Measurements from ENCODE around the gene KRTAP5-11.
"Not testable (repeated sequence)": the region's sequence is repeated elsewhere in the genome, so short reads cannot be mapped to it uniquely, and the experiment has no call there.

The KRTAP5-11 gene

DNA sequence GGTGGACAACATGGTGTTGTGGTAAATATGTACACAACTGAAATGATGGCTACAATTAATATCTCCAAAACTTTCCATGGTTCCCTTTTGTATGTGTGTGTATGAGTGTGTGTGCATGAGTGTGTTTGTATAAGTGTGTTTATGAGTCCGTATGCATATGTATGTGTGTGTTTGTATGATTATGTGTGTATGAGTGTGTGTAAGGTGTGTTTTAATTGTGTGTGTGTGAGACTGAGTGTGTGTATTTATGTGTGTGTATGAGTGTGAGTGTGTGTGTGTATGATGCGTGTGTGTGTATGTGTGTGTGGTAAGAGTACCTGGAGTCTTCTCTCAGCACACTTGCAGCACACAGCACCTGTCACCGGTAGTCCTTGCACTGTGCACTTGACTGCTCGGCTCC lies 26.7 kb downstream of the KRTAP5-11 start:
- no peak for DNase-seq (ENCODE audit: low read depth in 2 of 2)

DNA sequence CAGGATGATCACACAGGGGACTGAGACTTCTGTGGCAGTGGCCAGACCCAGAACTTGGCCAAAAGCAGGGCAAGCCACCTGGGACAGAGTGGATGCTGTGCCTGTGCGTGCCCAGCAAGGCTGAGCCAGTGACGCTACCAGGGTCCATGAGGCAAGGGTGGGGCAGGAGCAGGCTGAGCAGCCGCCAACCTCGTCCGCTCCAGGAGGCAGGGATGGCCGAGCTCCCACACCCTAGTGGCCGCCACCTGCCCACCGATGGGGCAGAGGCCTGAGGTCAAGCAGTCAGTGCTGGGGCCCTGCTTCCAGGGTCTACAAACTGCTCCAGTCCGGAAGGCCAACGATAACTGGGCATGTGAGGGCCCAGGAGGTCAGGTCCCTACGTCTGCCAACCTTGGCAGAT lies 27.2 kb downstream of the KRTAP5-11 start:
- DNase-seq (ENCODE audit: low read depth in 2 of 2) = no peak

DNA sequence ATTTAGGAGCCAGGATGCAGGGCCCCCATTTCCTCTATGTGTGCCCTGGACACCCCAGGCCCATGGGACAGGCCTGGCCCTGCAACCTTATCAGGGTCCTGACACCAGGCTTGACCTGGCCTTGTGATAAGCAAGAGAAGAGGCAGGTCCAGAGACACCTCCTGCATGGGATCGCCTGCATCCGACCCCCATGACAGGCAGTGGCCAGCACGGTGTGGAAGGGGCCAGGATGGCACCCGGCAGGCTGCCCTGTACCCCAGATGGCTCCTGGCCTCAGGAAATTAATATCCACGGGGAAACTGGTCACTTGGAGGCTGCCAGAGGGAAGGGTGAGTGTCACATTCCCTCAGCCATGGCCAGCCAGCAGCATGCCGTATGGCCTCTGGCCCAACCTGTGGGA lies 27.7 kb downstream of the KRTAP5-11 start:
- no peak for DNase-seq (ENCODE audit: low read depth in 2 of 2)

DNA sequence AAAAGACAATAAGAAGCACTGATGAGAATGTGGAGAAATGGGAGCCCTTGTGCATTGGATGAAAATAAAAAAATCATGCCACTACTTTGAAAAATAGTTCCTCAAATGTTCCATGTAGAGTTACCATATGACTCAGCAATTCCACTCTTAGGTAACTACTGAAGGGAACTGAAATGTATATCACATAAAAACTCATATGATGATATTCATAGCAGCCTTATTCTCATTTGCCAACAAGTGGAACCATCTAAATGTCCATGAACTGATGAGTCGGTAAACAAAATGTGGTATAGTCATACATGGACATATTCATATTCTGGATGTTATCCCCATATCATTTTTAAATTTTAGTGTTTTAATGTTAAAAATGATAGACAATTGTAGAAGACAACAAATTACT lies 31.0 kb downstream of the KRTAP5-11 start:
- DNase-seq (ENCODE audit: low read depth in 2 of 2) = no peak

DNA sequence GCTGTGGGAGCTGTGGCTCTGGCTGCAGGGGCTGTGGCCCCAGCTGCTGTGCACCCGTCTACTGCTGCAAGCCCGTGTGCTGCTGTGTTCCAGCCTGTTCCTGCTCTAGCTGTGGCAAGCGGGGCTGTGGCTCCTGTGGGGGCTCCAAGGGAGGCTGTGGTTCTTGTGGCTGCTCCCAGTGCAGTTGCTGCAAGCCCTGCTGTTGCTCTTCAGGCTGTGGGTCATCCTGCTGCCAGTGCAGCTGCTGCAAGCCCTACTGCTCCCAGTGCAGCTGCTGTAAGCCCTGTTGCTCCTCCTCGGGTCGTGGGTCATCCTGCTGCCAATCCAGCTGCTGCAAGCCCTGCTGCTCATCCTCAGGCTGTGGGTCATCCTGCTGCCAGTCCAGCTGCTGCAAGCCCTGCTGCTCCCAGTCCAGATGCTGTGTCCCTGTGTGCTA lies 33.9 kb downstream of the KRTAP5-11 start:
- no peak for DNase-seq (ENCODE audit: low read depth in 2 of 2)

DNA sequence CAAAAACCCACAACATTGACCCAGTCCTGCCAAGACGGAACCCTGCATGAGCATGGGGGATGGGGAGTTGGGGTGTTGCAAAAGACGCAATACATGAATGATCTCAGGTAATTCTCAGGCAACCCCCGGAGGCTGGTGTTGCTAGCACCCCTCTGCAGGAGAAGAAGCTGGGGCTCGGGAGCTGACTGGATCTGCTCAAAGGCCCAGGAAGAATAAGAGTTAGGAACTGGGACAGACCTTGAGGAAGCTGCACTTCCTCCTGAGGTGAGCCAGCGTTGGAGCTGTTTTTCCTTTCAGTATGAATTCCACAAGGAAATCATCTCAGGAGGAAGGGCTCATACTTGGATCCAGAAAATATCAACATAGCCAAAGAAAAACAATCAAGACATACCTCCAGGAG lies 34.6 kb downstream of the KRTAP5-11 start, which contains the start of gene KRTAP5-9:
Gene KRTAP5-9 (plus strand): TSS at position 301 of the 400 bp plus-strand sequence. CDS start 238 bp downstream, outside the sequence.
- no peak for DNase-seq (ENCODE audit: low read depth in 2 of 2)

DNA sequence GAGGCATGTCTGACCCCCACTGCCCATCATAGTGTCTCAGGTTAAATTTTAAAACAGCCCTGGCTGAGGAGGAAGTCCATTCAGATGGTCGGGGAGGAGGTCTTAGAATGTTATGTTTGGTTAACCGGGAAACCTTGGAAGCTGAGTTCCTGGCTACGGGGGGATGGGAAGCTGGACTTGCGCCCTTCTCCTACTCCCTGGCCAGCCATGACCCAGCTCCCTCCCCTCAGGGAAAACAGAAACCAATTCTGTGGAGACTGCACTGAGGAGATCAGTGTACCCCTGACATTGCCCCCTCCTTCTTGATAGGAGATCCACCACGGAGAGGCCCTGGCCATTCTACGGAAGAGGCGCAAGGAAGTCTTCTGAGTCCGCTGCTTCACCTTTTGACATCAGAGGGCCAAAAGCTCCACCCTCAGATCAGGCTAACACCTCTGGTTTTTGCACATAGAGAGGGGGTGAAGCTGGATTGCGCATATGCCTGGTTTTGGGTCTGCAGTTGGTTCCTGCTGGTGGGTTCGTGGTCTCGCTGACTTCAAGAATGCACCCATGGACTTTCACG lies 37.2 kb downstream of the KRTAP5-11 start:
- no peak for DNase-seq (ENCODE audit: low read depth in 2 of 2)

DNA sequence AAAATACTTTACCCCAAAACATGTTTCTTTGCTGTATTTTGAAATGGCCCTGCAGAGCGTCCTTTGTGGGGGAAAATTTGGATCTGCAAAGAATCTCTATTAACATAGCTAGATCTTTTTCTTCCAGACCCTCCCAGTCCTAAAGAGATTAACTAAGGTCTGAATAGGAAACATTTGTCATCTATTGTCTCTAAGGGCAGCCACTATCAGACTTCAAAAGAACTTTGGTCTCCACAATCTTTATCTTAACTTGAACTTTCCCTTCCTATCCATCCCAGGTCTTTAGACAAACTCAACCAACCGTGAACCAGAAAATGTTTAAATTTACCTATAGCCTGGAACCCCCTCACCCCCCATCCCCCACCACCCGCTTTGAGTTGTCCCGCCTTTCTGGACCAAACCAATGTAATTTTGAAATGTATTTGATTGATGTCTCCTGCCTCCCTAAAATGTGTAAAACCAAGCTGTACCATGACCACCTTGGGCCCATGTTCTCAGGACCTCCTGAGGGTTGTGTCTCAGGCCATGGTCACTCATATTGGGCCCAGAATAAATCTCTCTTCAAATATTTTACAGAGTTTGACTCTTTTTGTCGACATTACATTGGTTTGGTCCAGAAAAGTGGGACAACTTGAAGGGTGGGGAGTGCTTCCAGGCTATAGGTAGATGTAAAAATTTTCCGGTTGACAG lies 38.0 kb downstream of the KRTAP5-11 start:
- no peak for DNase-seq (ENCODE audit: low read depth in 2 of 2)

DNA sequence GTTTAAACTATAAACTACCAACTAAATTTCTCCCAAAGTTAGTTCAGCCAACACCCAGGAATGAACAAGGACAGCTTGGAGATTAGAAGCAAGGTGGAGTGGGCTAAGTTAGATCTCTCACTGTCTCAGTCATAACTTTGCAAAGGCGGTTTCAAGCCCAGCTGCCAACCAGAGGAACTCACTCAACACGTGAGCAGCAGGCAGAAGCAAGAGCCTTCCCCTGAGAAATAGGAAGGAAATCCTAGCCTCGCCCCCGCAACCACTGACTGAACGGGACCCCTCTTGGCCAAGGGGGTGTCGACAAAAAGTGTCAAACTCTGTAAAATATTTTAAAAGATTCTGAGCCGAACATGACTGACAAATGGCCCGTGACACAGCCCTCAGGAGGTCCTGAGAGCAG lies 38.8 kb downstream of the KRTAP5-11 start:
- DNase-seq (ENCODE audit: low read depth in 2 of 2) = no peak

DNA sequence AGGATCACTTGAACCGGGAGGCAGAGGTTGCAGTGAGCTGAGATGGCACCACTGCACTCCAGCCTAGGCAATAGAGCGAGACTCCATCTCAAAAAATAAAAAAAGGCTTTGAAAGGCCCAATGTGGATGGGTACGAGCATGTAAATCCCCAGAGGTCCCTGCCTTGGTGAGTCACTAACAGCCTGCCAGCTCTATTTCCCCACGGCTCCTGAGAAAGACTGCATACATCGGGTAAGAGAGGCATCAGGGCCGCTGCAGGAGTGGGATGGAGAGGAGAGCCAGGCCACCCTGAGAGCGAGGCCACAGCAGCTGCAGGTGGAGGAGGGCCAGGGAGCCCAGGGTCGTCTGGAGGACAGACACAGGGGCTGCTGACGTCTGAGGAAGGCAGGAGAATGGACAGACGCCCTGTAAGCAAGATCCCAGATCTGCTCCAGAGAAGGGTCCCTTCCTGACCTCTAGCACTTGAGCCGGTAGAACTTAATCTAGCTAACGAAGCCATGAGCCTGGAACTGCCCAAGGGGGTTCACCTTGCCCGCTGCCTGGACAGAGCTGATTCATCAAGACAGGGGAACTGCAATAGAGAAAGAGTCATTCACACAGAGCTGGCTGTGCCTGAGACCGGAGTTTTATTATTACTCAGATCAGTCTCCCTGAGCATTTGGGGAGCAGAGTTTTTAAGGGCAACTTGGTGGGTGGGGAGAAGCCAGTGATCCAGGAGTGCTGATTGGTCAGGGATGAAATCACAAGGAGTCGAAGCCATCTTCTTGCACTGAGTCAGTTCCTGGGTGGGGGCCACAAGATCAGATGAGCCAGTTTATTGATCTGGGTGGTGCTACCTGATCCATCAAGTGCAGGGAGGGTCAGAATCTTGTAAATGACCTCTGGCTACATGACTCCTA lies 39.5 kb downstream of the KRTAP5-11 start:
- DNase-seq (ENCODE audit: low read depth in 2 of 2) = no peak

DNA sequence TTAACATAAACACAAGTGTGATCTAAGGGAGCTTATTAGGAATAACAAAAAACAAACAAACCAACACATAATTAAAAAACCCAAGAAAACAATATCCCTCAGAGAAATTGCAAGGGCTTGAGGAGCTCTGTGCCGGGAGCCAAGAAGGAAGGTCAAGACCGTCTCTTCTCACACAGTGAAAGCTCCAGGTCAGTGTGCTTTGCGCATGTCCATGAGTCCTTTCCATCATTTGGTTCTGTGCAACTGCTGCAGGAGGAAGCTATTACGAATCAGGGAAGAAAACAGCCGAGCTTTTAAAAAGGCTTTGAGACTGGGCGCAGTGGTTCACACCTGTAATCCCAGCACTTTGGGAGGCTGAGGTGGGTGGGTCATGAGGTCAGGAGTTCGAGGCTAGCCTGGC lies 40.3 kb downstream of the KRTAP5-11 start:
- no peak for DNase-seq (ENCODE audit: low read depth in 2 of 2)

DNA sequence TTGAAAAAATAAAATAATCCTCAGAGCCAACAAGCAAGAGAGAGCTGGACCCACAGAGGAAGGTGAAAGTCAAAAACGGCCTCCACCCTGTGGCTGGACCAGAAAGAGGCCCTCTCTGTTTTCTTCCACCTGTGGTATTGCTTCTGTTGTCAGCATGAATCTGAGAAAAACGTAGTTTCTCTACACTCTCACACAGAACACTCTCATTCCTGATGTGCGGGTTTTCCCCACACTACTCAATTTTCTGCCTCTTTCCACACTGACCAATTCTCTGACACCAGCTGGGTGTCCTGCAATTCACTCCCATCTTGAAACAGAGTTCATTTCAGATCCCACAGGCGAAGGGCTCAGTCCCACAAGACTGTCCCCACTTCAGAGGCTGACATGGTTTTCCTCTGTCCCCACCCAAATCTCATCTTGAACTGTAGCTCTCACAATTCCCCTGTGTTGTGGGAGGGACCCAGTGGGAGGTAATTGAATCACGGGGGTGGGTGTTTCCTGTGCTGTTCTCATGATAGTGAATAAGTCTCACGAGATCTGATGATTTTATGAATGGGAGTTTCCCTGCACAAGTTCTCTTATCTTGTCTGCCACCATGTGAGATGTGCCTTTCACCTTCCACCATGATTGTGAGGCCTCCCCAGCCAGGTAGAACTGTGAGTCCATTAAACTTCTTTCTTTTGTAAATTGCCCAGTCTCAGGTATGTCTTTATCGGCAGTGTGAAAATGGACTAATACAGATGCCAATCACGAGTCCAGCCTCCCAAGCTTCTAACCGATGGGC lies 42.0 kb downstream of the KRTAP5-11 start:
- not testable (repeated sequence) for DNase-seq (ENCODE audit: low read depth in 2 of 2)

DNA sequence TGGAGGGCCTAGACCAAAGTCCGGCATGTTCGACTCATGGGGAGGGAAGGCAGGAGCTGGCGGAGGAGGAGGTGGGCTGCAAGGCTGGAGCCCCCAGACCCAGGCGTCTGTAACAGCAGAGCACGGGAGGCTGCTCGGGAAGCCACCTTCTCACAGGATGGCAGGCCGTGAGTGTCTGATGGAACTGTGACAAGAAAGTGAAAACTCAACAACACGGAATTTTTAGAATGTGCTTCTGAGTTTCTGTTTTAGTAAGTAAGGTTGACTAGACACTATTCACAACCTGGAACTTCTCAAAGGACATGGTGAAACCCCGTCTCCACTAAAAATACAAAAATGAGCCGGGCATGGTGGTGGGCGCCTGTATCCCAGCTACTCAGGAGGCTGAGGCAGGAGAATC lies 42.7 kb downstream of the KRTAP5-11 start:
- not testable (repeated sequence) for DNase-seq (ENCODE audit: low read depth in 2 of 2)

DNA sequence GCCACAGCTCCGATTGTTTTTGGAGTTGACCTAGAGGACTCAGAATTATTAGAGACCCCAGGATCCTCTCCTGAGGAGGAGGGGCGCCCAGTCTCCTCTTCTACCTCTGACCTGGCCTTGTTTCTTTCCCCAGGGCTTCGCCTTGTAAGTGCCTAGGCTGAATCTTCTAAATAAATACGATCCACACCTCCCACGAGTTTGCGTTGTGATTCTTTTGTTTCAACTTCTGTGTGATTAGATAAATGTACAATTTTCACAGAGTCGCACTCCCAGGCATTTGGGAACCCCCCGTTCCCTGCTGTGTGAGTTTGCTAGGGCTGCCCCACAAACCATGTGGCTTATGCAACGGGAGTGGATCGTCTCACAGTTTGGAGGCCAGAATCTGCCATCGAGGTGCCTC lies 43.7 kb downstream of the KRTAP5-11 start:
- DNase-seq (ENCODE audit: low read depth in 2 of 2) = no peak

DNA sequence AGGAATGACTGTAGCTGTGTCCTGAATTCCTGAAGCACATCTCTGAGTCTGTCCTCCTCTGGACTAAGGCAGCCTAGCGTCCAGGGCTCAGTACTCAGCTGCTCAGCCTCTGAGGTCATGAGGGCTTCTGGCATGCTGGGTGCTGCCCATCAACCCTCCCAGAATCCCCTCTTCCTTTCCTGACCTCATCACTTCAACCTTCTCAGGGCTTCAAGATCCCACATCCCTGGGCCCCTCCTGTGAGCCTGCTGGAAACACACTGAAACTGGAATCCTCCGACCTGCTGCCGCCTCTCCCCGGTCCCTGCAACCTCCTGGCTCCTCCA lies 44.0 kb downstream of the KRTAP5-11 start:
- no peak for DNase-seq (ENCODE audit: low read depth in 2 of 2)

DNA sequence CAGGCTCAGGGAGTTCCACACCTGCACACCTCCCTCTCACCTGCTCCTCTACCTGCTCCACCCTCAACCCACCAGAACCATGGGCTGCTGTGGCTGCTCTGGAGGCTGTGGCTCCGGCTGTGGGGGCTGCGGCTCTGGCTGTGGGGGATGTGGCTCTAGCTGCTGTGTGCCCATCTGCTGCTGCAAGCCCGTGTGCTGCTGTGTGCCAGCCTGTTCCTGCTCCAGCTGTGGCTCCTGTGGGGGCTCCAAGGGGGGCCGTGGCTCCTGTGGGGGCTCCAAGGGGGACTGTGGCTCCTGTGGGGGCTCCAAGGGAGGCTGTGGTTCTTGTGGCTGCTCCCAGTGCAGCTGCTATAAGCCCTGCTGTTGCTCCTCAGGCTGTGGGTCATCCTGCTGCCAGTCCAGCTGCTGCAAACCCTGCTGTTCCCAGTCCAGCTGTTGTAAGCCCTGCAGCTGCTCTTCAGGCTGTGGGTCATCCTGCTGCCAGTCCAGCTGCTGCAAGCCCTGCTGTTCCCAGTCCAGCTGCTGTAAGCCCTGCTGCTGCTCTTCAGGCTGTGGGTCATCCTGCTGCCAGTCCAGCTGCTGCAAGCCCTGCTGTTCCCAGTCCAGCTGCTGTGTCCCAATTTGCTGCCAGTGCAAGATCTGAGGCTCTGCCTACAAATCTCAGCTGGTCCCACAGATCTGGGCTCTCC lies 44.6 kb downstream of the KRTAP5-11 start, which contains the start of gene KRTAP5-8:
Gene KRTAP5-8 (plus strand): TSS at position 49 of the 689 bp plus-strand sequence. CDS start 31 bp downstream, at position 80.
- not testable (repeated sequence) for DNase-seq (ENCODE audit: low read depth in 2 of 2)

DNA sequence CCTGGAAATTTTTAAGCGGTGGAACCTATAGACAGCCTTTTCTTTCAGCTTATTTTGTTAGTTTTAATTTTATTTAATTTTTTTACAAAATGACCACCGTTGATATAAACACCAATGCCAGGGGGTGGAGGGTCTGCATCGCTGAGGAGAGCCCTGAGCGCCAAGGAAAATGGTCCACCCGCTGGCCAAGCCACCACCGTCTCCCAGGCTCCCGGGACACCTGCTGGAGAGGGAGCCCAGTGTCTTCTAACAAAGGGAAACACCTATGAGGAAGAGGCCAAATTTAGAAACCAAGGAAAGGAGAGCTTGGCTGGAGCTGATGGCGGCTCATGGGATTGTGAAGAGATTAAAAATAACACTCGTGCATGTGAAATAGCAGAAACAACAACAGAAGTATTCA lies 45.1 kb downstream of the KRTAP5-11 start:
- no peak for DNase-seq (ENCODE audit: low read depth in 2 of 2)

DNA sequence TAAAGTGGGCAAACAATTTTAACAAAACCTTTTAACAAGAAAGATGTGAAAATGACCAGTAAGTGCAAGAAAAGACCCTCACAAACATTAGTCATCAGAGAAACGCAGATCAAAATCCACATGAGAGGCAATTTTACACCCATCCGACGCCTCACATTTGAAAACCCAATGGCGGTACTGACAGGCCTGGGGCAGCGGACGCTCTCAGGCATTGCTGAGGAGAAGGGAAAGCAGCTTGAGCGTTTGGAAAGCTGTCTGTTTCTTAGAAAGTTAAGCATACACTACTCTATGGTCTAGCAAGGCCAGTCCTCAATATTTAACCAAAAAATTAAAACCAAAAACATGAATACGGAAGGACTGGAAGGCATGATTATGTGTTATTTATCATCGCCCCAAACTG lies 46.9 kb downstream of the KRTAP5-11 start:
- DNase-seq (ENCODE audit: low read depth in 2 of 2) = no peak

DNA sequence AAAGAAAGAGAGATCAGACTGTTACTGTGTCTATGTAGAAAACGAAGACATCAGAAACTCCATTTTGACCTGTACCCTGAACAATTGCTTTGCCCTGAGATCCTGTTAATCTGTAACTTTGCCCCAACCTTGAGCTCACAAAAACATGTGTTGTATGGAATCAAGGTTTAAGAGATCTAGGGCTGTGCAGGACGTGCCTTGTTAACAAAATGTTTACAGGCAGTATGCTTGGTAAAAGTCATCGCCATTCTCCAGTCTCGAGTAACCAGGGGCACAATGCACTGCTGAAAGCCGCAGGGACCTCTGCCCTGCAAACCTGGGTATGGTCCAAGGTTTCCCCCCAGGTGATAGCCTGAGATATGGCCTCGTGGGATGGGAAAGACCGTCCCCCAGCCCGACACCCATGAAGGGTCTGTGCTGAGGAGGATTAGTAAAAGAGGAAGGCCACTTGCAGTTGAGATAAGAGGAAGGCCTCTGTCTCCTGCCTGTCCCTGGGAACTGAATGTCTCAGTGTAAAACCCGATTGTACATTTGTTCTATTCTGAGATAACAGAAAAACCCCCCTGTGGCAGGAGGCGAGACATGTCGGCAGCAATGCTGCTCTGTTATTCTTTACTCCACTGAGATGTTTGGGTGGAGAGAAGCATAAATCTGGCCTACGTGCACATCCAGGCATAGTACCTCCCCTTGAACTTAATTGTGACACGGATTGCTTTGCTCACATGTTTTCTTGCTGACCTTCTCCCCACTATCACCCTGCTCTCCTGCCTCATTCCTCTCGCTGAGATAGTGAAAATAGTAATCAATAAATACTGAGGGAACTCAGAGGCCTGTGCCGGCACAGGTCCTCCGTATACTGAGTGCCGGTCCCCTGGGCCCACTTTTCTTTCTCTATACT lies 47.7 kb downstream of the KRTAP5-11 start:
- not testable (repeated sequence) for DNase-seq (ENCODE audit: low read depth in 2 of 2)

DNA sequence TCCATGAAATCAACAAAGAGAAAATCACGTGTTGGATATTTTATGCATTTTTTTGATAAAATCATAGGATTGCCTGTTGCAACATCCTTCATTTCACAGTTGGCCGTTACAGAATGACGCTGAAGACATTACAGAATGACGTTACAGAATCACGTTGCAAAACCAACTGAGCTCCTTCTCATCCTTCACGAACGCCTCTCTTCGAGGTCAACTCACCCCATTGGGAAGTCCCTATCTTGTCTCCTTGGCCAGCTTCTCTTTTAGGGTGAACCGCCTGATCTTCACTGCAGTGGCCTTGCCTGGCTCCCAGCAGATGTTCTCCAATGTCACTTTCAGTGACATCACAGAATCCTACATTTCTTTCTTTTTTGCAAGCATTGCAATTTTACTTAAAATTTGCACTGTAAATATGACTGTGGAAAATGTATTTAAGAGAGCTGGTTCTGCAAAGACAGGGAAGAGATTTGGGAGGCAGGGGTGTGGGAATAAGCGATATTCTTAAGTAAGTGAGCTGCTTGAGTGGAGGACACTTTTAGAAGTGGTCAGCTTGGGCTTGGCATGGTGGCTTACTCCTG lies 50.6 kb downstream of the KRTAP5-11 start:
- DNase-seq (ENCODE audit: low read depth in 2 of 2) = no peak

Measured in stimulated activated CD8-positive, alpha-beta memory T cell treated with anti-CD3 and anti-CD28 coated beads, Interleukin-15, amount 100 ng/mL, for 4 hours (primary cell).